ENCODE data around the gene LRRC3B. TPM values are rescaled to one million over a fixed set of nuclear protein-coding genes. Genes with fewer than 3 reads are reported as not detected.

LRRC3B gene
- total and polyA plus RNA-seq, 4 donors: 0.02 to 0.37 TPM; not detected in 2

- Histone ChIP-seq H3K4me1 (ENCODE audit: control insufficient read depth in 5 of 5, insufficient read depth in 5 of 5, low read length in 5 of 5) (no peaks in the 10 kb centered on the region), H3K9ac (ENCODE audit: insufficient read depth in 1 of 2, low read length in 2 of 2) (no peak overlapping the region), H3K4me3 (no peak overlapping the region), H3K36me3 (ENCODE audit: control insufficient read depth in 4 of 4, insufficient read depth in 4 of 4, low read length in 4 of 4) (no peaks in the 10 kb centered on the region), H3K27ac (ENCODE audit: low read depth in 1 of 2, low read length in 1 of 2) (no peak overlapping the region), H3K27me3 (ENCODE audit: control insufficient read depth in 3 of 3, insufficient read depth in 3 of 3, low read length in 2 of 3) (no peaks in the 10 kb centered on the region), H3K9me3 (ENCODE audit: control insufficient read depth in 4 of 4, insufficient read depth in 3 of 4, low read length in 3 of 4) (no peaks in the 10 kb centered on the region)
- no peak for DNase-seq
- WGBS, 2 donors: 86 to 91% methylated on average over 2 of the region's 2 CpGs
- TF ChIP-seq CTCF (IDR thresholded peaks at IDR 0.05; ENCODE audit: control extremely low read depth, extremely low read depth): no peak
- ATAC-seq (ENCODE audit: insufficient read depth, low FRiP score): no peak
Measured at GRCh38 chr3:26638113-26638512, 15.5 kb downstream of the LRRC3B start.

GRCh38 chr3:26639339-26639738 lies 16.8 kb downstream of the LRRC3B start:
- no peak for ATAC-seq (ENCODE audit: insufficient read depth, low FRiP score)
- 90 to 94% methylated on average over 2 of the region's 2 CpGs for WGBS, 2 donors

GRCh38 chr3:26647078-26647477 lies 24.5 kb downstream of the LRRC3B start:
- no peak for TF ChIP-seq CTCF (IDR thresholded peaks at IDR 0.05; ENCODE audit: control extremely low read depth, extremely low read depth)
- DNase-seq (no peak), ATAC-seq (ENCODE audit: insufficient read depth, low FRiP score) (no peak)
- no peaks in the 10 kb centered on the region for H3K36me3 ChIP-seq (ENCODE audit: control insufficient read depth in 4 of 4, insufficient read depth in 4 of 4, low read length in 4 of 4)
- H3K9ac ChIP-seq (ENCODE audit: insufficient read depth in 1 of 2, low read length in 2 of 2): no peak overlapping the region
- H3K4me1 ChIP-seq (ENCODE audit: control insufficient read depth in 5 of 5, insufficient read depth in 5 of 5, low read length in 5 of 5): peaks cover 0 to under 1% (median 0%) of the 10 kb centered on the region in 5 donors
- H3K9me3 ChIP-seq (ENCODE audit: control insufficient read depth in 4 of 4, insufficient read depth in 3 of 4, low read length in 3 of 4): no peaks in the 10 kb centered on the region
- no peaks in the 10 kb centered on the region for H3K27me3 ChIP-seq (ENCODE audit: control insufficient read depth in 3 of 3, insufficient read depth in 3 of 3, low read length in 2 of 3)
- no peak overlapping the region for H3K4me3 ChIP-seq
- no peak overlapping the region for H3K27ac ChIP-seq (ENCODE audit: low read depth in 1 of 2, low read length in 1 of 2)
- WGBS, 2 donors: 81 to 89% methylated on average over 3 of the region's 3 CpGs

More at GRCh38 chr3:26639339-26639738, 16.8 kb downstream of the LRRC3B start:
- no peak for TF ChIP-seq CTCF (IDR thresholded peaks at IDR 0.05; ENCODE audit: control extremely low read depth, extremely low read depth)
- Histone ChIP-seq H3K4me3 (no peak overlapping the region), H3K9ac (ENCODE audit: insufficient read depth in 1 of 2, low read length in 2 of 2) (no peak overlapping the region), H3K27me3 (ENCODE audit: control insufficient read depth in 3 of 3, insufficient read depth in 3 of 3, low read length in 2 of 3) (no peaks in the 10 kb centered on the region), H3K36me3 (ENCODE audit: control insufficient read depth in 4 of 4, insufficient read depth in 4 of 4, low read length in 4 of 4) (no peaks in the 10 kb centered on the region), H3K4me1 (ENCODE audit: control insufficient read depth in 5 of 5, insufficient read depth in 5 of 5, low read length in 5 of 5) (no peaks in the 10 kb centered on the region), H3K9me3 (ENCODE audit: control insufficient read depth in 4 of 4, insufficient read depth in 3 of 4, low read length in 3 of 4) (no peaks in the 10 kb centered on the region), H3K27ac (ENCODE audit: low read depth in 1 of 2, low read length in 1 of 2) (no peak overlapping the region)
- no peak for DNase-seq

- no peaks in the 10 kb centered on the region for H3K9me3 ChIP-seq (ENCODE audit: control insufficient read depth in 4 of 4, insufficient read depth in 3 of 4, low read length in 3 of 4)
- no peak overlapping the region for H3K27ac ChIP-seq (ENCODE audit: low read depth in 1 of 2, low read length in 1 of 2)
- no peak for TF ChIP-seq CTCF (IDR thresholded peaks at IDR 0.05; ENCODE audit: control extremely low read depth, extremely low read depth)
- H3K27me3 ChIP-seq (ENCODE audit: control insufficient read depth in 3 of 3, insufficient read depth in 3 of 3, low read length in 2 of 3): no peaks in the 10 kb centered on the region
- H3K4me3 ChIP-seq: no peak overlapping the region
- no peaks in the 10 kb centered on the region for H3K36me3 ChIP-seq (ENCODE audit: control insufficient read depth in 4 of 4, insufficient read depth in 4 of 4, low read length in 4 of 4)
- peaks cover 0 to 2% (median under 1%) of the 10 kb centered on the region in 5 donors for H3K4me1 ChIP-seq (ENCODE audit: control insufficient read depth in 5 of 5, insufficient read depth in 5 of 5, low read length in 5 of 5)
- no peak overlapping the region for H3K9ac ChIP-seq (ENCODE audit: insufficient read depth in 1 of 2, low read length in 2 of 2)
- WGBS, 2 donors: 70 to 83% methylated on average over 2 of the region's 2 CpGs
- ATAC-seq (ENCODE audit: insufficient read depth, low FRiP score) (no peak), DNase-seq (peak in 1 of 3 donors; percentile 46)
Measured at GRCh38 chr3:26648461-26648860, 25.9 kb downstream of the LRRC3B start.

All from lung (tissue), 12 donors.